Thymus (tissue), 11 donors: ENCODE measurements around the gene TLE3. TPM values are rescaled to one million over a fixed set of nuclear protein-coding genes. Genes with fewer than 3 reads are reported as not detected.

Experiments
- DNase-seq, 9 donors: peaks; one replicate each; pipeline ENCODE4 v3.0.0-alpha.2; 2013; ENCODE audit warnings: low spot score in 9 of 9, low read depth in 6 of 9, missing footprints in 1 of 9
- H3K27ac ChIP-seq, 2 donors: one replicate each; pipeline ENCODE4 v1.5.1; 2013; ENCODE audit warnings: control low read depth in 1 of 2, low read depth in 1 of 2, low read length in 1 of 2, mild to moderate bottlenecking in 1 of 2, moderate library complexity in 1 of 2
- H3K27me3 ChIP-seq, 2 donors: one replicate each; pipeline ENCODE4 v1.5.1; 2013; ENCODE audit warnings: low read length in 1 of 2; ENCODE audit not compliant: control insufficient read depth in 2 of 2, insufficient read depth in 1 of 2
- H3K36me3 ChIP-seq, 2 donors: one replicate each; pipeline ENCODE4 v1.5.1; 2013; ENCODE audit warnings: low read length in 1 of 2, mild to moderate bottlenecking in 1 of 2, moderate library complexity in 1 of 2; ENCODE audit not compliant: control insufficient read depth in 2 of 2, insufficient read depth in 2 of 2
- H3K4me1 ChIP-seq, 2 donors: one replicate each; pipeline ENCODE4 v1.5.1; 2013; ENCODE audit warnings: low read length in 2 of 2; ENCODE audit not compliant: control insufficient read depth in 2 of 2, insufficient read depth in 2 of 2
- H3K4me3 ChIP-seq, 2 donors: one replicate each; pipeline ENCODE4 v1.5.1; 2013; ENCODE audit warnings: low read length in 2 of 2, control low read depth in 1 of 2, mild to moderate bottlenecking in 1 of 2
- H3K9me3 ChIP-seq, 2 donors: one replicate each; pipeline ENCODE4 v1.5.1; 2013; ENCODE audit warnings: low read length in 1 of 2, mild to moderate bottlenecking in 1 of 2; ENCODE audit not compliant: control insufficient read depth in 2 of 2, insufficient read depth in 1 of 2
- WGBS: extraction: QIAGEN DNeasy Blood & Tissue Kit; methylation state at CpG from one replicate; pipeline ENCODE4 v1.1.7; 2013; 5-methylcytosine and 5-hydroxymethylcytosine counted together
- polyA plus RNA-seq: library from polyadenylated mRNA; stranded (reverse); fragments of 200-250 nt; gene quantifications from one replicate; pipeline ENCODE4 v1.2.3, GENCODE V29; 2013
- total RNA-seq: library from RNA; stranded (reverse); fragments of 120-200 nt; gene quantifications from one replicate; pipeline ENCODE4 v1.2.4, GENCODE V29; 2013
- donor health status: healthy.

Gene TLE3
- total and polyA plus RNA-seq, 2 donors = 23.4 to 32.7 TPM

GRCh38 chr15:70020229-70020628 is 77.5 kb downstream of the TLE3 start:
- Histone ChIP-seq H3K27me3 (peaks cover 0 to 37% of the 10 kb centered on the region in 2 donors), H3K36me3 (no peaks in the 10 kb centered on the region), H3K4me1 (peaks cover 2 to 22% of the 10 kb centered on the region in 2 donors), H3K9me3 (peaks cover 0 to 6% of the 10 kb centered on the region in 2 donors), H3K27ac (no peak overlapping the region), H3K4me3 (no peak overlapping the region)
- no peak for DNase-seq
- 92% methylated on average over 5 of the region's 5 CpGs for WGBS

GRCh38 chr15:70018646-70019600 is 78.8 kb downstream of the TLE3 start:
- H3K9me3 ChIP-seq = peaks cover 0 to 6% of the 10 kb centered on the region in 2 donors
- peaks cover 0 to 48% of the 10 kb centered on the region in 2 donors for H3K27me3 ChIP-seq
- DNase-seq = no peak
- H3K27ac ChIP-seq = no peak overlapping the region
- H3K4me1 ChIP-seq = peaks cover 2 to 21% of the 10 kb centered on the region in 2 donors
- no peaks in the 10 kb centered on the region for H3K36me3 ChIP-seq
- no peak overlapping the region for H3K4me3 ChIP-seq
- WGBS = 97% methylated on average over 9 of the region's 9 CpGs

GRCh38 chr15:70017801-70018200 is 79.9 kb downstream of the TLE3 start:
- 97% methylated on average over 2 of the region's 2 CpGs for WGBS
- no peak overlapping the region for H3K27ac ChIP-seq

GRCh38 chr15:70017025-70017424 is 80.7 kb downstream of the TLE3 start:
- peaks cover 0 to 4% of the 10 kb centered on the region in 2 donors for H3K9me3 ChIP-seq
- no peak for DNase-seq
- WGBS = 98% methylated on average over 4 of the region's 4 CpGs
- no peaks in the 10 kb centered on the region for H3K36me3 ChIP-seq
- H3K4me1 ChIP-seq = peaks cover 2 to 6% of the 10 kb centered on the region in 2 donors
- no peak overlapping the region for H3K27ac ChIP-seq
- peaks cover 0 to 50% of the 10 kb centered on the region in 2 donors for H3K27me3 ChIP-seq
- no peak overlapping the region for H3K4me3 ChIP-seq

More at GRCh38 chr15:70017801-70018200, 79.9 kb downstream of the TLE3 start:
- no peak overlapping the region for H3K4me3 ChIP-seq
- peaks cover 2 to 10% of the 10 kb centered on the region in 2 donors for H3K4me1 ChIP-seq
- peaks cover 0 to 6% of the 10 kb centered on the region in 2 donors for H3K9me3 ChIP-seq
- no peak for DNase-seq
- peaks cover 0 to 50% of the 10 kb centered on the region in 2 donors for H3K27me3 ChIP-seq
- no peaks in the 10 kb centered on the region for H3K36me3 ChIP-seq

- Histone ChIP-seq H3K36me3 (no peaks in the 10 kb centered on the region), H3K4me3 (no peak overlapping the region), H3K4me1 (peaks cover 2 to 6% of the 10 kb centered on the region in 2 donors), H3K27me3 (peaks cover 0 to 52% of the 10 kb centered on the region in 2 donors), H3K9me3 (peaks cover 0 to 3% of the 10 kb centered on the region in 2 donors), H3K27ac (no peak overlapping the region)
- 20% methylated on average over 6 of the region's 6 CpGs for WGBS
- no peak for DNase-seq
Observed at GRCh38 chr15:70016511-70016994, 81.2 kb downstream of the TLE3 start.

GRCh38 chr15:70014860-70015490 is 82.7 kb downstream of the TLE3 start:
- DNase-seq = no peak
- H3K27ac ChIP-seq = no peak overlapping the region
- H3K4me1 ChIP-seq = peaks cover 2 to 6% of the 10 kb centered on the region in 2 donors

GRCh38 chr15:70014331-70014730 is 83.4 kb downstream of the TLE3 start:
- 96% methylated on average over 6 of the region's 6 CpGs for WGBS
- Histone ChIP-seq H3K36me3 (no peaks in the 10 kb centered on the region), H3K9me3 (peaks cover 0 to 3% of the 10 kb centered on the region in 2 donors), H3K4me3 (no peak overlapping the region), H3K27me3 (peaks cover 0 to 48% of the 10 kb centered on the region in 2 donors), H3K27ac (no peak overlapping the region), H3K4me1 (peaks cover 2 to 6% of the 10 kb centered on the region in 2 donors)
- no peak for DNase-seq

More at GRCh38 chr15:70014860-70015490, 82.7 kb downstream of the TLE3 start:
- no peaks in the 10 kb centered on the region for H3K36me3 ChIP-seq
- WGBS = 53% methylated on average over 9 of the region's 9 CpGs
- peaks cover 0 to 3% of the 10 kb centered on the region in 2 donors for H3K9me3 ChIP-seq
- peaks cover 0 to 51% of the 10 kb centered on the region in 2 donors for H3K27me3 ChIP-seq
- no peak overlapping the region for H3K4me3 ChIP-seq

- Histone ChIP-seq H3K4me1 (peaks cover 2 to 6% of the 10 kb centered on the region in 2 donors), H3K27ac (no peak overlapping the region), H3K27me3 (peaks cover 0 to 44% of the 10 kb centered on the region in 2 donors), H3K4me3 (no peak overlapping the region), H3K36me3 (no peaks in the 10 kb centered on the region), H3K9me3 (peaks cover 0 to 3% of the 10 kb centered on the region in 2 donors)
- DNase-seq = no peak
- WGBS = 96% methylated on average over 8 of the region's 8 CpGs
Observed at GRCh38 chr15:70013656-70014313, 83.9 kb downstream of the TLE3 start.
